Measurements from ENCODE around the gene KIAA0319L.

The KIAA0319L gene

DNA sequence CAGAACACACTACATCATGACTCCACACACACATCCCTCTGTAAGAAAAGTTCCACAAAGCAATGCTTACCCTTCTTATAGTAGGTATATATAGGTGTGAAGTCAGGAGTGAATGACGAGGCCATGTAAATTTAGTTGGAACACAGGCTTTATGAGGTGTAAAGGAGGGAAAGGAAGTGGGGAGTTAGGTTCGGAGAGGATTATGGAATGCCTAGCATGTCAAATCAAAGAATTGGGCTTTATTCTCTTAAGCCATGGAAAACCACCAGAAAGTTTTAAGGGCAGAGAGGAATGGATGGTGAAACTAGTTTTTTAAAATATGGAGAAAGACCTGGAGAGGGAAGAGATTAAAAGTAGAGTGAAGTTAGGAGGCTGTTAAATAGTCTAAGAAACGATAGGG lies 42.2 kb upstream of the KIAA0319L start:
- in situ Hi-C loops (cut with MboI; ENCODE audit: low pct_unique_long_range_greater_than_20kb, low sequenced_read_pairs, unreplicated experiment): no loop called here
- TF ChIP-seq, protein P1, sequence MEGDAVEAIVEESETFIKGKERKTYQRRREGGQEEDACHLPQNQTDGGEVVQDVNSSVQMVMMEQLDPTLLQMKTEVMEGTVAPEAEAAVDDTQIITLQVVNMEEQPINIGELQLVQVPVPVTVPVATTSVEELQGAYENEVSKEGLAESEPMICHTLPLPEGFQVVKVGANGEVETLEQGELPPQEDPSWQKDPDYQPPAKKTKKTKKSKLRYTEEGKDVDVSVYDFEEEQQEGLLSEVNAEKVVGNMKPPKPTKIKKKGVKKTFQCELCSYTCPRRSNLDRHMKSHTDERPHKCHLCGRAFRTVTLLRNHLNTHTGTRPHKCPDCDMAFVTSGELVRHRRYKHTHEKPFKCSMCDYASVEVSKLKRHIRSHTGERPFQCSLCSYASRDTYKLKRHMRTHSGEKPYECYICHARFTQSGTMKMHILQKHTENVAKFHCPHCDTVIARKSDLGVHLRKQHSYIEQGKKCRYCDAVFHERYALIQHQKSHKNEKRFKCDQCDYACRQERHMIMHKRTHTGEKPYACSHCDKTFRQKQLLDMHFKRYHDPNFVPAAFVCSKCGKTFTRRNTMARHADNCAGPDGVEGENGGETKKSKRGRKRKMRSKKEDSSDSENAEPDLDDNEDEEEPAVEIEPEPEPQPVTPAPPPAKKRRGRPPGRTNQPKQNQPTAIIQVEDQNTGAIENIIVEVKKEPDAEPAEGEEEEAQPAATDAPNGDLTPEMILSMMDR (IDR thresholded peaks at IDR 0.05; ENCODE audit: extremely low read depth, insufficient read depth, missing control alignments): no peak
- no peak for DNase-seq (ENCODE audit: low spot score)

DNA sequence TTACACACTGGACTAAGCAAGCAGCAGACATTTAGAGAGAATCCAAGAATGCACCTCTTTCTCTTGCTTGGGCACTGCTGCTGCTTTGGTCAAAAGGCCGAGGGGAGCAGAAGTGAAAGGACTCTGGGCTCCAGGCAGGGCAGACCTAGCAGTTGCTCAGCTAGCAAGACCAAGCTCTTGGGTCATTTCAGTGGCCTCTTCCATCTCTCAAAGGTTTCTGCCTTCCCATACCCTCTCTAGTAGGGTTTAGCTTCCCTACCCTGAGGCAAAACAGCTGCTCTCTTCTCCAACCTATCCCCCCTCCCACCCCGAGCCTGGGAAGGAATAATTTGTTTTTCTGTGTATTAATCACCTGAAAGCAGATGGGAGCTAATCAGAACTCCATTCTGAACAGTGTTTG lies 41.7 kb upstream of the KIAA0319L start:
- TF ChIP-seq, protein P1 (IDR thresholded peaks at IDR 0.05; ENCODE audit: extremely low read depth, insufficient read depth, missing control alignments): no peak
- DNase-seq (ENCODE audit: low spot score): no peak
- in situ Hi-C loops (cut with MboI; ENCODE audit: low pct_unique_long_range_greater_than_20kb, low sequenced_read_pairs, unreplicated experiment): no loop called here

DNA sequence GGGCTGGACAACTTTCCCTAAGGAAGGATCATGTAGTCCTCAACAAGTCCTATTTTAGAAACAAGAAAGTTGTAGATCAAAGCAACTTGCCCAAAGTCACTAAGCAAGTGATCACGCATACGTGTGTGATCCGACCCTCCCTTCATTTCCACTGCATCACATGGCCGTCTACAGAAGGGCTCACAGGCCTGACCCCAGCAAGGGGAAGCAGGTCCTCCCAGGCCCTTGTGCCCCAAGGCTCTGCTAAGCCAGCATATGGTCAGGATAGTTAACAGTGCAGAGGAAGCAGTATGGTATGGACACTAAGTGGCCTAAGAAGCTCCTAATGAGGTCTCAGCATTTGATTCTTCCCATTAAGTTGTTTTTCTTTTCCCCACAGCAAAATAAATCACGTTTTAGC lies 40.7 kb upstream of the KIAA0319L start:
- in situ Hi-C loops (cut with MboI; ENCODE audit: low pct_unique_long_range_greater_than_20kb, low sequenced_read_pairs, unreplicated experiment): no loop called here
- DNase-seq (ENCODE audit: low spot score): no peak
- TF ChIP-seq, protein P1 (IDR thresholded peaks at IDR 0.05; ENCODE audit: extremely low read depth, insufficient read depth, missing control alignments): no peak

DNA sequence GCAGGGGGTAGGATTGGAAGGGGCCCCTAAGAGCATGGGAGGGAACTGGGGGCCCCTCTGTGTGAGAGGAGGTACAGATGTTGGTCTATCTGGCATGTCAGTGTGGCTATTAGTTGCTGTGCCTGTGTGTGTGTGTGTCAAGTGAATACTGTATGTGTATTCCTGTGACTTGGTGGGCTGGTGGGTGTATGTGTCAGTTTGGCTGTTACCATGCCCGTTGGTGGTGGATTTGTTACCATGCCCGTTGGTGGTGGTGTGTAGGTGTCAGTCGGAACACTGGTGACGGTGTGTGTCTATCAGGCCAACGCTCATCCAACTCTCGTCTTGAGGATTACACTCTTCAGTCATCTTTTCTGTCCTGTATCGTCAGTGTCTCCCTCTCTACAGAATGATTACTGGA lies 38.5 kb upstream of the KIAA0319L start:
- no peak for DNase-seq (ENCODE audit: low spot score)
- in situ Hi-C loops (cut with MboI; ENCODE audit: low pct_unique_long_range_greater_than_20kb, low sequenced_read_pairs, unreplicated experiment): no loop called here
- TF ChIP-seq, protein P1 (IDR thresholded peaks at IDR 0.05; ENCODE audit: extremely low read depth, insufficient read depth, missing control alignments): no peak

DNA sequence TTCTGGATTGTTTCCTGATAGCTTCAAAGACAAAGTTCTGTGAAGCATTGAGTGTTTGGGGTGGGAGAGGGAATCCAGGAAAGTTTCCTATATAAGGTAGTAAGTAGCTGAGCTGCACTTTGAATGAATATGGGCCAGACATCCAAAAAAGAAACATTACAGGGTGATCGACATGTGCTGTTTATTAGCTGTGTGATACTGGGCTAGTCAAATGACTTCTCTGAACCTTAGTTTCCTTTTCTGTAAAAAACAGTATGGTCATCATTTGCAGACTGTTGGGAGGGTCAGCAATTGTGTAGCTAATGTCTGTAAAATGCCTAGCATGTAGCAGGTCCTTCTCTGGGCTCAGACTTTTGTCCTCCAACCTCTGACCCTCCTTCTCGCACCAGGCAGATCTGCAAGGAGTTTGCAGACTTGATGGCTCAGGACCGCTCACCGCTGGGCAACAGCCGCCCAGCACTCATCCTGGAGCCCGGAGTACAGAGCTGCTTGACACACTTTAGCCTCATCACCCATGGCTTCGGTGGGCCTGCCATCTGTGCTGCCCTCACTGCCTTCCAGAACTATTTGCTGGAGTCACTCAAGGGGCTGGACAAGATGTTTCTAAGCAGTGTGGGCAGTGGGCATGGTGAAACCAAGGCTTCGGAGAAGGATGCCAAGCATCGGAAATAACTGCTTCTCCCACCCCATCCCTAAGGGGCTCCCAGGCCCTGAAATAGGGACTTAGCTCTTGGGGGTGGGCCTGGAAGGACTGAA lies 37.0 kb upstream of the KIAA0319L start:
- in situ Hi-C loops (cut with MboI; ENCODE audit: low pct_unique_long_range_greater_than_20kb, low sequenced_read_pairs, unreplicated experiment): no loop called here
- DNase-seq (ENCODE audit: low spot score): no peak

DNA sequence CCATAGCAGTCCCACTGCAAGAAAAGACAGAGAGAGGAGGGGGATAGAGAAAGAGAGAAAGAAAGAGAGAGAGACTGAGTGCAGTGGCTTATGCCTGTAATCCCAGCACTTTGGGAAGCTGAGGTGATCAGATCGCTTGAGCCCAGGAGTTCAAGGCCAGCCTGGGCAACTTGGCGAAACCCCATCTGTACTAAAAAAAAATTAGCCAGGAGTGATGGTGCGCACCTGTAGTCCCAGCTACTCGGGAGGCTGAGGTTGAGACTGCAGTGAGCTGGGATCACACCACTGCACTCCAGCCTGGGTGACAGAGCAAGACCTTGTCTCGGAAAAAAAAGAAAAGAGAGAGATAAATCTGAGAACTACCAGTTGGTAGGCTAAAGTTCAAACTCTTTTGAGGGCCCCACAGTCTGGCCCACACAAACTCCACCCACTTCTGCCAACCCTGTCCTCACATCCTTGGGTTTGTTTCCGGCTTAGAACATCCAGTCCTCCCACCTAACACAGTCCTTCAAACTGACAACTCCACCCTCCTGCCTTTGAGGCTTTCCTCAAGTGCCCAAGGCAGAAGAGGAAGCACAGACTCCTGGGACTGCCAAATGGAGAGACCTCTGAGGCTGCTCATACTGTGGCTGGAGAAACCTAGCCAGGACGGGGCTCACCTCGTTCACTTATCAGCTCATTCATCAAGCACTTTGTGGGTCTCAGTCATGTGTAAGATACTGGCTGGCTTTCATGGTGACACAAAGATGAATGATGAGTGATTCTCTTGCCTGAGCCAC lies 36.0 kb upstream of the KIAA0319L start:
- TF ChIP-seq, protein P1 (IDR thresholded peaks at IDR 0.05; ENCODE audit: extremely low read depth, insufficient read depth, missing control alignments): no peak
- in situ Hi-C loops (cut with MboI; ENCODE audit: low pct_unique_long_range_greater_than_20kb, low sequenced_read_pairs, unreplicated experiment): no loop called here
- DNase-seq (ENCODE audit: low spot score): no peak

More for the DNA sequence above, 37.0 kb upstream of the KIAA0319L start:
- TF ChIP-seq, protein P1 (IDR thresholded peaks at IDR 0.05; ENCODE audit: extremely low read depth, insufficient read depth, missing control alignments): no peak

All from GM13977 (cell line).